SU-DHL-6 (cell line): ENCODE measurements around the gene LAS1L.

Source experiments
- H2AFZ ChIP-seq: fragments of 200-600 bp; sonication (generic); 2 replicates; pipeline ENCODE4 v1.6.1; 2014; ENCODE audit warnings: low read depth, mild to moderate bottlenecking, moderate library complexity, mixed read lengths, antibody characterized with exemption, low read length; ENCODE audit not compliant: severe bottlenecking
- H3F3A ChIP-seq: fragments of 200-600 bp; shearing (Covaris generic); 2 replicates; pipeline ENCODE4 v1.6.0; 2016; ENCODE audit warnings: antibody characterized with exemption, mild to moderate bottlenecking; ENCODE audit not compliant: insufficient read depth
- H3K27ac ChIP-seq: fragments of 200-600 bp; sonication (generic); 2 replicates; pipeline ENCODE4 v1.5.1; 2016; ENCODE audit warnings: low read depth, mild to moderate bottlenecking, low read length, moderate library complexity, mixed read lengths
- H3K27me3 ChIP-seq: fragments of 200-600 bp; sonication (generic), shearing (Covaris generic); 2 replicates; pipeline ENCODE4 v1.6.0; 2014; ENCODE audit warnings: mild to moderate bottlenecking, low read length
- H3K36me3 ChIP-seq: fragments of 200-600 bp; sonication (generic); 2 replicates; pipeline ENCODE4 v1.6.1; 2014; ENCODE audit warnings: mild to moderate bottlenecking, low read length, mixed read lengths
- H3K4me2 ChIP-seq: fragments of 300-600, 200-600 bp; shearing (Covaris generic), sonication (generic); 2 replicates; pipeline ENCODE4 v1.6.0; 2014; ENCODE audit warnings: low read length, low read depth, mild to moderate bottlenecking; ENCODE audit not compliant: poor library complexity, severe bottlenecking
- H3K4me3 ChIP-seq: fragments of 200-600 bp; sonication (generic); 2 replicates; pipeline ENCODE4 v1.5.1; 2014; ENCODE audit warnings: antibody characterized with exemption, low read length, mild to moderate bottlenecking, mixed read lengths; ENCODE audit not compliant: insufficient read depth, poor library complexity, severe bottlenecking
- H3K79me2 ChIP-seq: fragments of 200-600 bp; sonication (generic); 2 replicates; pipeline ENCODE4 v1.6.1; 2014; ENCODE audit warnings: mild to moderate bottlenecking, low read length, moderate library complexity; ENCODE audit not compliant: insufficient read depth
- H3K9ac ChIP-seq: fragments of 200-600 bp; sonication (generic); 2 replicates; pipeline ENCODE4 v1.7.0; 2014; ENCODE audit warnings: mild to moderate bottlenecking, low read length
- H3K9me2 ChIP-seq: fragments of 200-600 bp; sonication (generic); replicated peaks from 2 replicates; pipeline ENCODE4 v1.6.1; 2014; ENCODE audit warnings: low read length; ENCODE audit not compliant: insufficient read depth
- H3K9me3 ChIP-seq: fragments of 200-600 bp; sonication (generic); 2 replicates; pipeline ENCODE4 v1.6.1; 2014; ENCODE audit warnings: low read length, mixed read lengths; ENCODE audit not compliant: insufficient read depth
- H4K20me1 ChIP-seq: fragments of 200-600 bp; sonication (generic); 2 replicates; pipeline ENCODE4 v1.6.1; 2014; ENCODE audit warnings: low read depth, mild to moderate bottlenecking, antibody characterized with exemption, low read length, moderate library complexity, mixed read lengths
- CTCF ChIP-seq: fragments of 200-600 bp; sonication (generic); IDR thresholded peaks from one replicate; pipeline ENCODE4 v1.5.1; 2017; ENCODE audit warnings: antibody characterized with exemption, mild to moderate bottlenecking, low read length, moderate library complexity; ENCODE audit not compliant: insufficient read depth, poor library complexity, severe bottlenecking
- EZH2phosphoT487 ChIP-seq: fragments of 200-600 bp; sonication (generic), shearing (Covaris generic); conservative IDR thresholded peaks from 2 replicates; pipeline ENCODE4 v1.6.1; 2018; ENCODE audit warnings: mild to moderate bottlenecking, antibody characterized with exemption, low read length, moderate library complexity, mixed read lengths

The LAS1L gene

GRCh38 chrX:65545456-65545855 lies 10.9 kb upstream of the LAS1L start:
- Histone ChIP-seq H3K27me3 (no peaks in the 10 kb centered on the region), H3K4me2 (no peak overlapping the region), H3K9me2 (no peaks in the 10 kb centered on the region), H3K27ac (no peak overlapping the region), H3K4me3 (no peak overlapping the region), H2AFZ (no peak overlapping the region), H3F3A (no peaks in the 10 kb centered on the region), H3K9ac (no peak overlapping the region), H3K79me2 (no peaks in the 10 kb centered on the region), H3K36me3 (no peaks in the 10 kb centered on the region), H4K20me1 (no peaks in the 10 kb centered on the region), H3K9me3 (no peaks in the 10 kb centered on the region)
- no peak for TF ChIP-seq CTCF
- TF ChIP-seq EZH2phosphoT487 = no peak

GRCh38 chrX:65537229-65537628 lies 2.6 kb upstream of the LAS1L start:
- Histone ChIP-seq H3K4me2 (no peak overlapping the region), H3K27me3 (no peaks in the 10 kb centered on the region), H3K4me3 (no peak overlapping the region), H2AFZ (no peak overlapping the region), H3K9me2 (no peaks in the 10 kb centered on the region), H3K9me3 (no peaks in the 10 kb centered on the region), H4K20me1 (no peaks in the 10 kb centered on the region), H3K79me2 (peaks cover 23% of the 10 kb centered on the region), H3K27ac (no peak overlapping the region), H3F3A (no peaks in the 10 kb centered on the region), H3K36me3 (no peaks in the 10 kb centered on the region), H3K9ac (no peak overlapping the region)
- TF ChIP-seq CTCF = no peak

- Histone ChIP-seq H2AFZ (no peak overlapping the region), H4K20me1 (no peaks in the 10 kb centered on the region), H3K36me3 (no peaks in the 10 kb centered on the region), H3F3A (no peaks in the 10 kb centered on the region), H3K79me2 (peaks cover 28% of the 10 kb centered on the region), H3K4me2 (no peak overlapping the region), H3K27ac (no peak overlapping the region), H3K9ac (no peak overlapping the region), H3K9me3 (no peaks in the 10 kb centered on the region), H3K27me3 (no peaks in the 10 kb centered on the region), H3K4me3 (no peak overlapping the region), H3K9me2 (no peaks in the 10 kb centered on the region)
- TF ChIP-seq EZH2phosphoT487 = no peak
- no peak for TF ChIP-seq CTCF
Observed at GRCh38 chrX:65536291-65536690, 1.7 kb upstream of the LAS1L start.

GRCh38 chrX:65532016-65532415 lies 2.6 kb downstream of the LAS1L start:
- Histone ChIP-seq H4K20me1 (no peaks in the 10 kb centered on the region), H3K36me3 (no peaks in the 10 kb centered on the region), H3K9me2 (no peaks in the 10 kb centered on the region), H3K27me3 (no peaks in the 10 kb centered on the region), H3K79me2 (peaks cover 28% of the 10 kb centered on the region), H3K4me3 (no peak overlapping the region), H3K9me3 (no peaks in the 10 kb centered on the region), H3K27ac (no peak overlapping the region), H3K4me2 (no peak overlapping the region), H3K9ac (no peak overlapping the region), H3F3A (no peaks in the 10 kb centered on the region), H2AFZ (no peak overlapping the region)
- no peak for TF ChIP-seq EZH2phosphoT487
- no peak for TF ChIP-seq CTCF
